IMR-90 (cell line): ENCODE data around the gene SELENOS.

ENCODE experiments used
- CEBPB ChIP-seq: IDR thresholded peaks from 2 replicates; pipeline ENCODE4 v1.6.1; 2012; ENCODE audit warnings: low read depth, low read length, improper control_type of control experiment
- TF ChIP-seq, protein P1 (sequence below): conservative IDR thresholded peaks from 2 replicates; pipeline ENCODE4 v1.5.1; 2012; ENCODE audit warnings: mild to moderate bottlenecking, low read depth, low read length, improper control_type of control experiment

DNA sequence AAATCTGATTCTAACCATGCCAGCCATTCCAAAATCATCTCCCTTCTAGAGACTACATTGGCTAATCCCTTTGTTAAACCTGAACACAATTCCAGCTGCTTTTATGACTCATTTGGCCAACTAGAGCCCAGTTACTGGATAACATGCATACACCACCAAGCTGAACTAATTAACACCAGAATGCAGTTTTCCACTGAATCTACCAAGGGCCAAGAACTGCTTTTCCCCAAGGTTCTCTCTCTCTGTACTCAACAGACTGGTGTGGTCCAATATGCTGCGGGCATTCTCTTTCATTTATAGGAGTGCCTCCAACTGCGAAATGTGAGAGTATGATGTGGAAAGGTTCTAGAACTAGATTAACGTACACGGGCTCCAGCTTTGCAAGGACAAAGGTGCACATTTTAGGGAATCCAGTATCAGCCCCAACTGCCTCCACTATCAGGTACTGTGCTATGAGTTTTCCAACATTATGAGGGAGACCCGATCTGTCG lies 26.9 kb downstream of the SELENOS start:
- TF ChIP-seq, protein P1, sequence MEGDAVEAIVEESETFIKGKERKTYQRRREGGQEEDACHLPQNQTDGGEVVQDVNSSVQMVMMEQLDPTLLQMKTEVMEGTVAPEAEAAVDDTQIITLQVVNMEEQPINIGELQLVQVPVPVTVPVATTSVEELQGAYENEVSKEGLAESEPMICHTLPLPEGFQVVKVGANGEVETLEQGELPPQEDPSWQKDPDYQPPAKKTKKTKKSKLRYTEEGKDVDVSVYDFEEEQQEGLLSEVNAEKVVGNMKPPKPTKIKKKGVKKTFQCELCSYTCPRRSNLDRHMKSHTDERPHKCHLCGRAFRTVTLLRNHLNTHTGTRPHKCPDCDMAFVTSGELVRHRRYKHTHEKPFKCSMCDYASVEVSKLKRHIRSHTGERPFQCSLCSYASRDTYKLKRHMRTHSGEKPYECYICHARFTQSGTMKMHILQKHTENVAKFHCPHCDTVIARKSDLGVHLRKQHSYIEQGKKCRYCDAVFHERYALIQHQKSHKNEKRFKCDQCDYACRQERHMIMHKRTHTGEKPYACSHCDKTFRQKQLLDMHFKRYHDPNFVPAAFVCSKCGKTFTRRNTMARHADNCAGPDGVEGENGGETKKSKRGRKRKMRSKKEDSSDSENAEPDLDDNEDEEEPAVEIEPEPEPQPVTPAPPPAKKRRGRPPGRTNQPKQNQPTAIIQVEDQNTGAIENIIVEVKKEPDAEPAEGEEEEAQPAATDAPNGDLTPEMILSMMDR, result no peak
- TF ChIP-seq CEBPB, result no peak
